Hepatocyte (in vitro differentiated cells): Measurements from ENCODE around the gene KCNQ2. TPM values are rescaled to one million over a fixed set of nuclear protein-coding genes. Genes with fewer than 3 reads are reported as not detected.

Experiments used
- DNase-seq: peaks from one replicate; pipeline ENCODE4 v3.0.0-alpha.2; 2016; ENCODE audit warnings: low spot score
- H2AFZ ChIP-seq: fragments of 200-600 bp; sonication (generic); 2 replicates; pipeline ENCODE4 v1.6.0; 2016; ENCODE audit warnings: antibody characterized with exemption, mild to moderate bottlenecking
- H3K27ac ChIP-seq: fragments of 200-600 bp; sonication (generic); 2 replicates; pipeline ENCODE4 v1.5.1; 2016; ENCODE audit warnings: mild to moderate bottlenecking
- H3K27me3 ChIP-seq: fragments of 200-600 bp; sonication (generic); 2 replicates; pipeline ENCODE4 v1.6.1; 2016
- H3K36me3 ChIP-seq: fragments of 200-600 bp; sonication (generic); replicated peaks from 2 replicates; pipeline ENCODE4 v1.5.1; 2016; ENCODE audit warnings: low read depth; ENCODE audit not compliant: insufficient read depth
- H3K4me1 ChIP-seq: fragments of 200-600 bp; sonication (generic); 2 replicates; pipeline ENCODE4 v1.5.1; 2016; ENCODE audit warnings: mild to moderate bottlenecking, moderate library complexity; ENCODE audit not compliant: insufficient read depth
- H3K4me2 ChIP-seq: fragments of 200-600 bp; sonication (generic); 2 replicates; pipeline ENCODE4 v1.6.0; 2016
- H3K4me3 ChIP-seq: fragments of 200-600 bp; sonication (generic); 2 replicates; pipeline ENCODE4 v1.5.1; 2016; ENCODE audit warnings: mild to moderate bottlenecking
- H3K79me2 ChIP-seq: fragments of 200-600 bp; sonication (generic); 2 replicates; pipeline ENCODE4 v1.6.0; 2017; ENCODE audit warnings: mild to moderate bottlenecking
- H3K9me2 ChIP-seq: fragments of 200-600 bp; sonication (generic); replicated peaks from 2 replicates; pipeline ENCODE4 v1.6.0; 2017; ENCODE audit warnings: mild to moderate bottlenecking; ENCODE audit not compliant: insufficient read depth
- H3K9me3 ChIP-seq: fragments of 200-600 bp; sonication (generic); 2 replicates; pipeline ENCODE4 v1.5.1; 2016; ENCODE audit warnings: low read depth, mild to moderate bottlenecking
- H4K20me1 ChIP-seq: fragments of 200-600 bp; sonication (generic); 2 replicates; pipeline ENCODE4 v1.6.0; 2016; ENCODE audit warnings: mild to moderate bottlenecking; ENCODE audit not compliant: insufficient read depth, poor library complexity, severe bottlenecking
- EZH2 ChIP-seq: fragments of 200-600 bp; sonication (generic); IDR thresholded peaks from 2 replicates; pipeline ENCODE4 v1.6.1; 2016; ENCODE audit warnings: antibody characterized with exemption, mild to moderate bottlenecking, borderline replicate concordance
- EZH2phosphoT487 ChIP-seq: fragments of 200-600 bp; sonication (generic); IDR thresholded peaks from one replicate; pipeline ENCODE4 v1.6.1; 2018; ENCODE audit warnings: antibody characterized with exemption, mild to moderate bottlenecking, low read depth, moderate library complexity; ENCODE audit not compliant: unreplicated experiment, severe bottlenecking
- WGBS: methylation state at CpG from one replicate; pipeline ENCODE4 v1.1.6; 2016; ENCODE audit warnings: low lambda C conversion rate; ENCODE audit errors: missing lambda C conversion rate; 5-methylcytosine and 5-hydroxymethylcytosine counted together
- polyA plus RNA-seq: library from polyadenylated mRNA; unstranded; fragments of >200 nt; fragmentation: Nextera tagmentation; extraction: Ambion mirVana; gene quantifications from 2 replicates; pipeline ENCODE4 v1.2.1, GENCODE V29; 2016
- total RNA-seq: library from RNA; depleted of rRNA; stranded (reverse); fragments of >200 nt; gene quantifications from 2 replicates; pipeline ENCODE4 v1.2.3, GENCODE V29; 2014
- TF ChIP-seq, protein P1 (sequence below): fragments of 200-600 bp; sonication (generic); IDR thresholded peaks from 2 replicates; pipeline ENCODE4 v1.5.1; 2016; ENCODE audit warnings: antibody characterized with exemption, mild to moderate bottlenecking; ENCODE audit not compliant: poor library complexity

Gene KCNQ2
- total and polyA plus RNA-seq, 2 experiments from 2014 or later: 3.5 to 5.4 TPM

DNA sequence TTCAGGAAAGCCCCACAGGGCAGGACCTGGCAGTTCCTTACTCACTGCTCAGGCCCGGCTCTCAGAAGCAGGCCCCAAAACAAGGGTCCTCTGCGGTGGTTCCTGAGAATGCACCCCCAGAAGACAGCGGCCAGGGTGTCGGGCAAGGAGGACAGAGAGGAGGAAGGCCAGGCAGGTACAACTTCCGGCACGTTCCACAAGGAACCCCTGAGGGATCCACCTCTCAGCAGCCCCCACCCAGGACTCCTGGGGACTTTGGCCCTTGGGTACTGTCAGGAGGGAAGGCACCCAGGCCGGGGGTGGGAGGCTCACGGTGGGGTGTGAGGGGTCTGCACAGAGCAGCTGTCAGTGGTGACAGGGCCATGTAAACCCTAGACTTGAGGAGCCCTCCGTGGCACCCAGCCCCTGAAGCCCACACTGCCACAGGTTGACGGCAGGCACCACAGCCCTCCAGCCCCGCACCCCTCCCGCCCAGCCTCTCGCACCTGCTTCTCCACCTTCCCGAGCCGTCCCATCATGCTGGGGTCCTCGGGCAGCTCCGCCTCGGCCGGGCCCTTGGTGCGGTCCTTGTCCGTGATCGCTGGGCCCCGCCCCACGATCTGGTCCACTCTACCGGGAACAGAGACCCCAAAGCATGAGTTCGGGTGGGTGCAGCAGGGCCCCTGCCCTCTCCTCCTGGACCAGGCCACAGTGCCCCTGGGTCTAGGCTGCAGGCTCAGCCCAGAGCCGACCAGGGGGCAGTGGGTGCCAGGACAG lies 64.3 kb downstream of the KCNQ2 start:
- Histone ChIP-seq H3K79me2 (no peaks in the 10 kb centered on the region), H3K36me3 (no peaks in the 10 kb centered on the region), H3K9me3 (no peaks in the 10 kb centered on the region), H3K4me1 (no peaks in the 10 kb centered on the region), H2AFZ (no peak overlapping the region), H3K27ac (no peak overlapping the region), H3K27me3 (no peaks in the 10 kb centered on the region), H3K4me3 (no peak overlapping the region), H4K20me1 (no peaks in the 10 kb centered on the region), H3K4me2 (no peak overlapping the region), H3K9me2 (no peaks in the 10 kb centered on the region)
- no peak for DNase-seq
- TF ChIP-seq EZH2phosphoT487 (no peak), EZH2 (no peak)
- TF ChIP-seq, protein P1, sequence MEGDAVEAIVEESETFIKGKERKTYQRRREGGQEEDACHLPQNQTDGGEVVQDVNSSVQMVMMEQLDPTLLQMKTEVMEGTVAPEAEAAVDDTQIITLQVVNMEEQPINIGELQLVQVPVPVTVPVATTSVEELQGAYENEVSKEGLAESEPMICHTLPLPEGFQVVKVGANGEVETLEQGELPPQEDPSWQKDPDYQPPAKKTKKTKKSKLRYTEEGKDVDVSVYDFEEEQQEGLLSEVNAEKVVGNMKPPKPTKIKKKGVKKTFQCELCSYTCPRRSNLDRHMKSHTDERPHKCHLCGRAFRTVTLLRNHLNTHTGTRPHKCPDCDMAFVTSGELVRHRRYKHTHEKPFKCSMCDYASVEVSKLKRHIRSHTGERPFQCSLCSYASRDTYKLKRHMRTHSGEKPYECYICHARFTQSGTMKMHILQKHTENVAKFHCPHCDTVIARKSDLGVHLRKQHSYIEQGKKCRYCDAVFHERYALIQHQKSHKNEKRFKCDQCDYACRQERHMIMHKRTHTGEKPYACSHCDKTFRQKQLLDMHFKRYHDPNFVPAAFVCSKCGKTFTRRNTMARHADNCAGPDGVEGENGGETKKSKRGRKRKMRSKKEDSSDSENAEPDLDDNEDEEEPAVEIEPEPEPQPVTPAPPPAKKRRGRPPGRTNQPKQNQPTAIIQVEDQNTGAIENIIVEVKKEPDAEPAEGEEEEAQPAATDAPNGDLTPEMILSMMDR: no peak
- WGBS: 98% methylated on average over 21 of the region's 27 CpGs

DNA sequence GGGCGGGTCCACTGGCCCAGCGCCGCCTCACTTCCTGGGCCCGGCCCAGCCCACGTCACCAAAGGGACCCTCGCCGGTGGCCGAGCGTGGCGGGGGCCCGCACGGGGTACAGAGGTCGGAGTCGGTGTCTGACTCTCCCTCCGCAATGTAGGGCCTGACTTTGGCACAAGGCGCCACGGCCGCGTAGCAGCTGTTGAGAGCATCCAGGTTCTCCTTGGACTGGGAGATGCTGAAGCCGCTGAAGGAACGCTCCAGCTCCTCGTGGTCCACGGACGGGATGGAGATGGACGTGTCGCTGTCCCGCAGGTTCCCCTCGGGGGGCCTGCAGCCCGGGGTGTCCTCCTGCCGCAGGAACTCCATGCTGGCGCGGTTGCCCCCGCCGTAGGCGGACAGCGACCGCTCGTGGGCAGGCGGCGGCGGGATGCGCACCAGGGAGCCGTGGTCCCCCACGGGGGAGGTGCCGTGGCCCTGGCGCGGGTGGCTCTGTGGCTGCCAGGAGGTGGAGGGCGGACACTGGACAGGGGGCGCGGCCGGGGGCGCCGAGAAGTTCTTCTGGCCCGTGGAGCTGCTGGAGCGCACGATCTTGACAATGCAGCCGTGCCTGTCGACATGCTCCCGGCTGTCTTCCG lies 65.7 kb downstream of the KCNQ2 start:
- no peak overlapping the region for H3K4me2 ChIP-seq
- 95% methylated on average over 53 of the region's 60 CpGs for WGBS
- no peaks in the 10 kb centered on the region for H3K27me3 ChIP-seq
- H4K20me1 ChIP-seq: no peaks in the 10 kb centered on the region
- H3K4me3 ChIP-seq: no peak overlapping the region
- TF ChIP-seq, protein P1: no peak
- TF ChIP-seq EZH2 (no peak), EZH2phosphoT487 (no peak)
- no peaks in the 10 kb centered on the region for H3K9me3 ChIP-seq
- no peaks in the 10 kb centered on the region for H3K79me2 ChIP-seq
- H3K36me3 ChIP-seq: no peaks in the 10 kb centered on the region
- H2AFZ ChIP-seq: no peak overlapping the region
- H3K27ac ChIP-seq: no peak overlapping the region
- no peaks in the 10 kb centered on the region for H3K4me1 ChIP-seq
- no peaks in the 10 kb centered on the region for H3K9me2 ChIP-seq
- no peak for DNase-seq

DNA sequence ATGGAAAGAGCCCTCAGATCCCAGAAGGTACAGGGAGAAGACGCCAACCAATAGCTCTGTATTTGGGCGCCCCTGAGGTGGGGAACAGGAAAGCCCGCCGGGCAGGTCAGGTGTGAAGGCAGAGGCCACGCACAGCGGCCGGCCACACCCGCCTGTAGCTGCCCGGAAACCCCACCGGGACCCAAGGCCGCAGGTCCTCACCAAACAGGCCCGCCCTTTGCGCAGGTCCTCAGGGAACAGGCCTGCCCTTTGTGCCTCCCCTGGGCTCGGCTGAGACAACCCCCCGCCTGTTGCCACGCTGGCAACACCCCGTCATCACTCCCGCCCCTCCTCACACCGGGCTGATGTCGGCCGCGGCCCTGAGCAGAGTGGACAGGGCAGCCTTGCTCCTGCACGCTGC lies 66.4 kb downstream of the KCNQ2 start:
- no peak overlapping the region for H3K4me2 ChIP-seq
- WGBS: 92% methylated on average over 20 of the region's 23 CpGs
- no peak for DNase-seq
- H3K36me3 ChIP-seq: no peaks in the 10 kb centered on the region
- H3K79me2 ChIP-seq: no peaks in the 10 kb centered on the region
- H3K9me2 ChIP-seq: no peaks in the 10 kb centered on the region
- no peaks in the 10 kb centered on the region for H4K20me1 ChIP-seq
- no peaks in the 10 kb centered on the region for H3K4me1 ChIP-seq
- no peaks in the 10 kb centered on the region for H3K9me3 ChIP-seq
- no peak overlapping the region for H3K27ac ChIP-seq
- no peaks in the 10 kb centered on the region for H3K27me3 ChIP-seq
- no peak overlapping the region for H2AFZ ChIP-seq
- TF ChIP-seq, protein P1: no peak
- TF ChIP-seq EZH2phosphoT487: no peak
- no peak for TF ChIP-seq EZH2
- no peak overlapping the region for H3K4me3 ChIP-seq
